ENCODE measurements around the gene CSRNP3.

Gene CSRNP3, protein sequence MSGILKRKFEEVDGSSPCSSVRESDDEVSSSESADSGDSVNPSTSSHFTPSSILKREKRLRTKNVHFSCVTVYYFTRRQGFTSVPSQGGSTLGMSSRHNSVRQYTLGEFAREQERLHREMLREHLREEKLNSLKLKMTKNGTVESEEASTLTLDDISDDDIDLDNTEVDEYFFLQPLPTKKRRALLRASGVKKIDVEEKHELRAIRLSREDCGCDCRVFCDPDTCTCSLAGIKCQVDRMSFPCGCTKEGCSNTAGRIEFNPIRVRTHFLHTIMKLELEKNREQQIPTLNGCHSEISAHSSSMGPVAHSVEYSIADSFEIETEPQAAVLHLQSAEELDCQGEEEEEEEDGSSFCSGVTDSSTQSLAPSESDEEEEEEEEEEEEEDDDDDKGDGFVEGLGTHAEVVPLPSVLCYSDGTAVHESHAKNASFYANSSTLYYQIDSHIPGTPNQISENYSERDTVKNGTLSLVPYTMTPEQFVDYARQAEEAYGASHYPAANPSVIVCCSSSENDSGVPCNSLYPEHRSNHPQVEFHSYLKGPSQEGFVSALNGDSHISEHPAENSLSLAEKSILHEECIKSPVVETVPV

DNA sequence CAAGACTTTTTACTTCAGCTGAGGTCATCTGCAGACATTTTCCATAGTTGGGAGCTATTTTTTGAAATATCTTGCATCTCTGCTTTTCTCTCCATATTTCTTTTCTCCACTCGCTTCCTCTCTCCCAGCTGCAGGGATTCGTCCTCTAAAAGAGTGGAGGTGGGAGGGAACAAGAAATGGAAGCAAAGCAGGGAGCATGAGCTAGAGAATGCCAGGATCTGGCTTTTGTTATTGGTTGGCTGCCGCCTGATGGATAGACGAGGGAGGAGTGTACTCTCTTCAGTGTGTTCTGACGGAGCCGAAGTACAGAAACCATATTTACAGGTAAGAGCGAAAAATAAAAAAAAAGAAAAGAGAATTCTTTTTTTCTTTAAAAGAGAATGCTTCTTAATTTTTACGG, at the start of gene CSRNP3:
CSRNP3 (plus strand) TSS at position 282 of the 400 bp plus-strand sequence. CDS start 125,368 bp downstream, outside the sequence.
- DNase-seq: no peak

DNA sequence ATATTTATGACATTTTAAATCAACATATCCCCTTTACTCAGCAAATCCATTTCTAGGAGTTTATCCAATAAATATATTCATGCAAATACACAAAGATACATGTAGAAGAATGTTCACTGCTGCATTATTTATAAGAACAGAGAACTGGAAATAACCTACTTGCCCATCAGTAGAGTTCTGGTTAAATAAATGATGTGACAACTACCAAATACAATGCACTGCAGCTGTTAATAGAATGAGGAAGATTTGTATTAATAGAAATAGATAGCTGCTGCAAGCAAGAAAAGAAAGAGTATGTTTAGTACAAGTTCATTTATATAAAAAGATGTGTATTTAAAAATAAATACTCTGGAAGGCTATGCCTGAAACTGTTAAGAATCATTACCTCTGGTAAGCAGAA, 49.3 kb upstream of the CSRNP3 start:
- DNase-seq: no peak

DNA sequence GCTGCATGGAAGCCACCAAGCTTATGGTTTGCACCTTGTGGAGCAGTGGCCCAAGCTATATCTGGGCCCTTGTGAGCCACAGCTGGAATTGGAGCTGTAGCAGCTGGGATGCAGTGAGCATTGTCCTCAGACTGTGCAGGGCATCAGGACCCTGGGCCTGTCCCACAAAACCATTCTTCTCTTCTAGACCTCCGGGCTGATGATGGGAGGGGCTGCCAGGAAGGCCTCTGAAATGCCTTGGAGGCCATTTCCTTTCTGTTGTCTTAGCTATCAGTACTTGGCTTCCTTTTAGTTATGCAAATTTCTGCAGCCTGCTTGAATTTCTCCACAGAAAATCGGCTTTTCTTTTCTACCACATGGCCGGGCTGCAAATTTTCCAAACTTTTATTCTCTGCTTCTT, 46.4 kb upstream of the CSRNP3 start:
- no peak for DNase-seq

DNA sequence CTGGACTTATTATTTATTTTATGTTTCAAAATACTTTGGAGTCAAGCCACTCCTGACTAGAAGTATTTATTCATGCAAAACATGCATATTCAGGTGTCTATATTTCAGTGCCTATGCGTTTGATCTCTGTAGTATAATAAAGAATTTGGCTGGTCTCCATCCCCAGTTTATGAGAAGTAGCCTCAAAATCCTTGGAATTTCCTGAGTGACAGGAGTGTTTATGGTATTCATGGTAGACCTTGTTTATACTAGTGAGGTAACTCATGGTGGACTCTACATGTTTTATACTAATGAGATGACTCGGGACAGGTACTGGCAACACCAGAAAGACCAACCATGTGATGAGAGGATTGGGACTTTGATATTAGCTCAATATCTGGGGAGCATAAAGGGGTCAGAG, 43.9 kb upstream of the CSRNP3 start:
- no peak for DNase-seq

DNA sequence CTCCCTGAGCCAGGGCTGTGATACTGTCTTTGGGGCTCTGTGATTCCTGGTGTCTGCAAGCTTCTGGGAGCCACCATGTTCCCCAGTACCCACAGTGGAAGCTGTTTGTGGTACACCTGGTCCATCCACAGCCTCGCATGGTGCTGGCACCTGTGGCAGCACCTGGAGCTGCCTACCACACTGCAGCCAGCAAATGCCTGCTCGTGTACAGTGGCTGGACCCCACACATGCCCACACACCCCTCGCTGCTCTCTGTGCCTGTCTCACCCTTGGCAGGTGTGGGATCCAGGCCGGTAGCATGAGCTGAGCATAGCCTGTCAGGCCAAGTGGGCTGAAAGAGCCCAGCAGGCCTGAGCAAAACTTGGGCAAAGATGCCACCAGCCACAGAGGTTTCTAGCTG, 41.8 kb upstream of the CSRNP3 start:
- no peak for DNase-seq

DNA sequence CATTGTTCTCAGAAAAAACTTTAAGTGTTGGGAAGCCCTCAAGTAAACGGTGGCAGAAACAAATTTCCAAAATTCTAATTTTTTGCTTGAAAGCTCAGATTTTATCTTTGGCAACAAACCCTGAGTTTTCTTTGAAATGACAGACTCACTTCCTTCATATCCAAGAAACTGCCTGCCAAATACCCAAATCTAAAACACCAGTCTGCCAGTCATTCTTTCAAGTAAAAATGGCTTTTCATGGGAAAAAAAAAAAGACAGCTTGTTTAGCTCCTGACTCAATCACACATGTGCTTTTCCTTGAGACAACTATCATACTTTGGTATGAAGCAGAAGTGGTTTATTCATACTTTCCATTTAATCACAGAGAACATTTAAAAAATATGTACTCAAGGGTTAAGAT, 40.6 kb upstream of the CSRNP3 start:
- no peak for DNase-seq

DNA sequence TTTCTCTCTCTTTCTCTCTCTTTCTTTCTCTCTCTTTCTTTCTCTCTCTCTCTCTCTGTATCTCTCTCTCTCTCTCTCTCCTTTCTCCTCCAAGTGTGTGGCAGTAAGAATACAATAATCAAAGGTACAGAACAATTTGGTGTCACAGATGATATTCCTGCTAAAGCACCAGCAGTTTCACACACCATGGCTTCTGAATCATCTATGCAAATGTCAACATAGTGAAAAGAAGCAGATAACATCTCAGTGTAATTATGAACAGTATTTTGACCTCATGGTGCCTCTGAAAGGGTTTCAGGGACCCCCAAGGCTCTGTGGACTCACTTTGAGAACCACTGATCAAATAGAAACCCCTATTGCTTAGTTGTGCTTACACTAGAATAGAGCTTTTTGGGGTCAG, 38.5 kb upstream of the CSRNP3 start:
- DNase-seq: no peak

DNA sequence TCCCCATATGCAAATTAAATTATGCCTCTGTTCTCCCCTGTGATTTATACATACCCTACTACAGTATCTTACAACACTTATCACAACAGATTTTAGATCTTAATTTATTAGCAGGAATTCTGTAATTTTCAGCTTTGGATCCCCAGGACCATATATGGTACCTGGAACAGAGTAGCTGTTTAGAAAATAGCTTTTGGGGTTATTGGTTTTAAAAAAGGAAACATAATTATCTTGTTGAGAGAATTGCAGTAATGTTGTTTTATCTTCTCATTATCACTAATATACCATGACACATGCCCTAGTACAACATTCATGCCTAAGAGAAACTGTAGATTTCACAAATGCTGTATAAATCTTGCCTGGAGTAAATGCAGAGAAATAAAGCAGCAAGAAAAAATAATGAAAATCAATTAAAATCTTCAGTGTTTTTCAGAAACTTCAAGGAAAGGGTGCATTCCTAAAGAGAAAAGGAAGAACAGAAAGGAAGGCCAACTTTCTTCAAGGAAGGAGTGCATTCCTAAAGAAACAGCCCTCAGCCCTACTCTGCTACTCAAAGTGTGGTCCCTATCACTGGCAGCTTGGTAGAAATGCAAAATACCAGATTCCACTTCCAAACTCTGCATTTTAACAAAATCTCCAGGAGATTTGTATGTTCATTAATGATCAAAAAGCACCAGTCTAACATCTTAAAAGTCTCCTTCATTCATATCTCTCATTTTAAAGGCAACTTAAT, 37.1 kb upstream of the CSRNP3 start:
- no peak for DNase-seq

DNA sequence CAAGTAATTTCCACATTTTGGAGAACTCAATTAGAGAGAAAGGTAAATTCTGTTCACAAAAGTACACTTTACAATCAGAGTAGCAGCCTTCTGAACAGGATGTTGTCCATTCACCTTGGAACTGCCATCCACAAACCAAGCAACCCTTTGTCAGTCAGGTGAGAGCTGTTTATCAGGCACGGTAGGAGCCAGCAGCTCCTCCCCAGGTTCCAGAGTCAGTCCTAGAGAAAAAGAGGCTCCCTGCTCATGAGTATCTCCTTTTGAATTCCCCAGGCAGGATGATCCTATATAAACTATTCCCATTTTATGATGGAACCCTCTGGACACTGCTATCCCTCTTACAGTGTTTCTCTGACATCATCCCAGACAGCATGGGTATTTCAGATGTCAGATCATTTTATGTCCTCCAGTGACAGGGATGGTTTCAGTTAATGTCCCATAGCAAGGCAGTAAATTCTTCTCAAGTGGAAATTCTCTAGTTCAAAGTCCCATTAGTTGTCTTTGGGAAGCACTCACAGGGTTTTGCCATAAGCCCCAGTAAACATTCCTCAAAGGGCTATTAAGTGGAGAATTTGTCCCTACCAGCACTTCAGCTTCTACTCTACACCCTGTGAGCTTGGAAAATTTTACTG, 34.5 kb upstream of the CSRNP3 start:
- no peak for DNase-seq

DNA sequence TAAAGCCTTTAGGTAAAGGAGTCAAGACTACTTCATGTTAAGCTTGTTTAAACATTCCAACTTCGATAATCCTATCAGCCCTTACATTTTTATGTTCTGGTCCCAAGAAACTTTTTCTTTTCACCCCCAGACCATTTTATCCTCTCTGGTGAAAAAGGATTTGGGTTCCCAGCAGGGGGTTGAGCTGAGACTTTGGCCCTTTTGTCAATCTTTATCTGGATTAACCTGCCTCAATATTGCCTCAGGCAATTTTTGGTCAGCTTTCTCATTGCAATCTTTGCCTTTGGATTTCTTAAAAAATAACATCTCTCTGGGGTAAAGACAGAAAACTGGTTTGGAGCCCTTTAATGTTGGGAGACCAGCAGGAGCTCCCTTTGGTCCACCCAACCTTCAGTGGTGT, 33.9 kb upstream of the CSRNP3 start:
- no peak for DNase-seq

DNA sequence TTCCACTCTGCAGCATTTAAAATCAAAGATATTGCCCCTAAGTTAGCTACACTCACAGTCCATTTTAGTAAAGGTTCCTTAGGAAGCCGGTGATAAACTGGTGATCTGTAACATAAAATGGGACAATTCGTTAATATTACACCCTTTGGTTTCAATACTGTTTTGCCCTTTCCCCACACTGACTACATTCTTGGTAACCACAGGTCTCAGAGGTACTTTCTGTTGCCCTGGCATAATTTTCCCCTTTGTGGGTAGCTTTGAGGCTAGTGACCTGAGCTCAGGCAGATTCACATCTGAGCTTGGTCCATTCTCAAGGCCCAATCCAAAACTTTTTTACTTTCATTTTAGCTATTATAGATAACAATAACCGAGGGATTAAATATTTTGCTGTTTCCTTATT, 32.9 kb upstream of the CSRNP3 start:
- DNase-seq: no peak

DNA sequence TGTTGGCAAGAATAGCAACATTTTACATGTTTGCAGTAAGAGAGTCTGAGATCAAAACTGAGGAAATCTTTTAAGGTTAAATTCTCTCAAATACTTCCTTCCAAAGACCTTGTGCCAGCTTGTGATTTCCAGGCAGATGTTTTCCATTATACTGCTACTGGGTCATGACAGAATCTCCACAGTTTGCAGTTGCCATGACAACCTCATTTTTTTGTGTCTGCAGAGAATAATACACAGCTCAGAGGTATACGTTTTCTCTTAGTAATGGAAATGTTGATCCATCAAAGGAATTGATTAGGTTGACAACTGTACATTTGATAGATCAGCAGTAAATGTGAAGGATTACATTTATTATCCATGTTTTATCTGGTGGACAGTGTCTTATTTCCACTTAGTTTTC, 29.1 kb upstream of the CSRNP3 start:
- no peak for DNase-seq

DNA sequence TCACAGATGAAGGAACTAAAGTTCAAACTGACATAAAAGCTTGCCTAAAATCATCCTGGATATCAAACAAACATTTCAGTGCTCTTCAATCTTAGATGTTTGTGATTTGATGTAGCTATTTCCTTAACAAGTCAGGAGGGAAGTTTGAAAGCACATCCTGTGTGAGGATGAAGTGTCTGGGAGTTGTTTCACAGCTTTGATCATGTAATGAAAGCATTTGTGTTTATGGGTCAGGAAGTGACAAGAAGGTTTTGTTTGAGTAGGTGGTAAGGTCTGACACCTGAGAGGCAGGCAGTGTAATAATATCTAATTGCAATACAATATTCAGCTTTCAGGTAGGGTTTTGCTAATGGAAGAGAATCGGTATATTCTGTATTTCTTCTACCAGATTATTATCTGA, 26.0 kb upstream of the CSRNP3 start:
- peak in 1 of 2 donors; percentile 16 for DNase-seq

DNA sequence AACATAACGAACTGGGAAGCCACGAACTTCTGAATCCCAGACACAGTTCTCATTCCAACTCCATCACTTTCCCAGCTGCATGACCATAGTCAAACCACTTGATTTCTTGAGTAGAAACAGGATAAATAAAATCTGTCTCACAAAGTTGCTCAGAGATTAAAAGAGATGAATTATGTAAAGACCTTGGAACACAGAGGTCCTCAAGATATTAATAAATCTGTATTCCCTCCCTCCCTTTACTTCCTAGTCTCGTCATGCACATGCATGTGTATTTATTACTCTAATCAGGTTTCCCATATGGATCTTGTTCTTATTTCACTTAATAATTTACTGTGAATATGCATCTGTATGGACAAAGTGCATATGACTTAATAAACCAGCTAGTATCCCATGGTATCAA, 21.1 kb upstream of the CSRNP3 start:
- DNase-seq: no peak

DNA sequence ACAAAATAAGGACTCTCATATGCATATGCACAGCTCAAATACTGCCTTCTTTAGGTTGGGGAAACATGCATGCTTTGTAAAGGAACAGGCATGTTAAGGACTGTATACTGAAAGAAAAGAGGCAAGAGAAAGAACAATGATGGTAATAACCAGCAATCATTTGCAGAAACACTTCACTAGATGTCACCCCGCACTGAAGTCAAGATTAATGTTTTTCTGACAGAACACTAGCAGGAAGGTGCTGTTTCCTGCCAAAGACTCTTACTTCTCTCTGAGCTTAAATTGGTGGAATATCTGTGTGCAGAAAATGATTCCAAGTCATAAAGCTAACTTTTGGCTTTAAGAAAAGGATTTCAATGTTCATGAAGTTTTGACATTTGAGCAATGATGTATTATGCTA, 19.3 kb upstream of the CSRNP3 start:
- DNase-seq: no peak

DNA sequence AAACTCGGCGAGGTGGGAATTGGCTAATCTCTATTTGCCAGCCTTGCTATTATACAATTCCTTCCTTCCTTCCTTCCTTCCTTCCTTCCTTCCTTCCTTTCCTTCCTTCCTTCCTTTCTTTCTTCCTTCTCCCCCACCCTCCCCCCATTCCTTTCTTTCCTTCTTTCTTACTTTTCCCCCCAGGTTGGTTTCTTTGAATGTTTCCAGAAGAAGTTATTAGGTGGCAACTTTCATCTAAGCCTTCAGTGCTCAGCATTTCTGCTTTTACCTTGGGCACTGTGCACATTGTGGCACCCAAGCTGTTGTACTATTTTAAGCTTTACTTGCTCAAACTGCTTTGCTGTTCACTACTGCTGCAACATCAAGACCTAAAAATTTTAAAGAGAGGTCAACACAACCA, 17.2 kb upstream of the CSRNP3 start:
- no peak for DNase-seq

DNA sequence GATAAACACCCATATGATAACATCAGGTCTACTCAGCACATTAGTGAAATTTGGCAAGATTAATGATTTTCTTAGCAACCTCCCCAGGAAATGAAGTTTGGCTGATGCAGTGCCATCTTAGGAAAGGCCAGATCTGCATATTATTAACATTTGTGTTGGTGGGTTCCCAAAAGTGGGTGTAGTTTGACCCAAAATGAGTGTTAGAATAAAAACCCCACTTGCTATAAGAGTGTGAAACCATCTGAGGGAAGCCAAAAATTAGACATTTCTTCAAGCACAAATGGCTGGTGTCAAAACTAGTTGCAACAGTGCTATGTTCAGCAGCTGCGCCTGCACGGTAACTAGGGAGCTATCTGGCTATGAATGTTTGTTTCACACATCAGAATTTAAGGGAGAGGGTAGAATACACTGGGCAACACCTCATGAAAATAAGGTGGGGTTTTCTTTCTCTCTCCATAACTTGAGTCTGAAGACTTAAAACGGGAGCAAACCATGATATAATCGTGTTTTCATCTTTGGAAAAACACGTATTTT, 15.9 kb upstream of the CSRNP3 start:
- no peak for DNase-seq

DNA sequence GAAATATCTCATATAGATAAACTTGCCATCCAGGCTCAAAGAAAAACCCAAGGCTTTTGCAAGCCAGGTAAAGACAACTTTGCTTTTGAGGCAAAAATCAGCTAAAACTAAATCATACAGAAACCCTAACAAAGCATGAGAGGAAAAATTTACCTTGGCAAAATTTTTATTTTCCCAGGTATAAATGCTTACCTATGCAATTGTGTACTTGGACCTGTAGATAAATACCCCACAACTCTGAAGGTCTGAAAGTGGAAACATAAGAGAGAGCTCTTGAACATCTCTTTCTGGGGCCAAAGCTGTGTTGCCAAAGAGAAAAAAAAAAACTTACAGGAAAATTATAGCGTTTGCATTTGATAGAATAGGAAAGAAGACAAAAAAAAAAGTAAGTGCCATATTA, 14.6 kb upstream of the CSRNP3 start:
- DNase-seq: no peak

DNA sequence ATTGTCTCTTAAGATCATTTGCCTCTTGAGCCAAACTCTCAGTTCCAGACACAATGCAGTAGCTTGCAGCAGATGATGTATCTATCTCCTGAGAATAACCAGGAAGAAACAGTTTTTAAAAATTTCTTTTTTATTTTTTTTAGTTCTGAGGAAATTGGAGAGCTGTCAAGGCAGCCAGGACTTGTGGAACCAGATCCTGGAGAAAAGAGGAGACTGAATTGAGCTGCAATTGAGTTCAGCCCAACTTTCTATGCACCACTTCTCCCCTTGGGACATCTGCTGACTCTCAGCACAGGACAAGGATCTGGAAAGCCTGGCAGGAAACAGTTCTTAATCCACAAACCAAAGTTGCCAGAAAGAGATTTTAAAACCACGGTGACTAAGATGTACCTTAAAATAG, 13.5 kb upstream of the CSRNP3 start:
- no peak for DNase-seq

DNA sequence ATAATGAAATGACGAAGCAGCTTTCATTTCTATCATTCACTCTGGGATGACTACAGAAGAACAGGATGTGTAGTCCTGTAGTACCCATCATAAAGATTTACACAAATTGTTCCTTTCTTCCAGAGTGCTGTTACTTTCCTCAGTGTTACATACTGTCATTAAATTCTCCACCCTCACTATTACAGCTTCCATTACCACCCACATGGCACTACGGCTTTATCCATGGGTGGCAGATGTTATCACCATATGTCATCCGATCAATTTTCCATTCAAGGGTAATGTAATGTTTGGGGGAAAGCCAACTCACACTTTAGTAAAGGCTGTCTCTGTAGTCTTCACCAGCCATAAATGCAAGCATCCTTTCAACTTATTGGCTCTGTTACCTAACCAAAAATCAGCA, 7.1 kb upstream of the CSRNP3 start:
- no peak for DNase-seq

DNA sequence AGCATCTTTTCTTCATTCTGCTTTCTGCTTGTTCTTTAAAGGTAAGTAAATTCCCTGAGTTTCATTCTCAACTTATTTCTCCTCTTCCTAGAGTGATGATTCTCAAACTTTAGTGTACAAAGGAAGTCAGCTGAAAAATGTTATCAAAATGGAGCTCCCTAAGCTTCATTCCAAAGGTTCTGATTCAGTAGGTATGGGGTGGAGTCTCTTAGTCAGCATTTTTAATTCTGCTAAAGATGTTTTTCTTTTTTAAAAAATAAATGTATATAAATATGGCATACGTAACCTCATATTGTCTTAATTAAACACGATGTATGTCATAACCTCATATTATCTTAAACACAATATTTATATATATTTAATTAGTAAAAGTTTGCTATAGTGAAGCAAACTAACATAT, 3.1 kb upstream of the CSRNP3 start:
- no peak for DNase-seq

DNA sequence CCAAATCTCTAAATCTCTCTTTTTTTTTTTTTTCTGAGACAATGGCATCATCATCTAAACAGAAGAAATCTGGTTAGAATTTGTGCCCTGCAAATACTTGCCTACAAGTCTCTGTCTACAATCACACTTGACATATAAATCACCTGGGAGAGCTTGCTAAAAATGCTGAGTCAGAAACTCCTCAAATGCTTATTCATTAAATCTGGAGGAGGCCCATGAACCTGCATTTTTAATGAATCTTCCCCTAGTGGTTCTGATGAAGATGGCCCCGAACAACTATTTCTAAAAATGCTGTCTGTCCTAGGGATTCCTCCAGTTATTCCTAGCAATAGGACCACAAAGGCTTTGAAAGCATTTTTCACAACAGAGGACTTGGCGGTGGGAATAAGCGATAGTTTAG, 1.6 kb upstream of the CSRNP3 start:
- DNase-seq: no peak

DNA sequence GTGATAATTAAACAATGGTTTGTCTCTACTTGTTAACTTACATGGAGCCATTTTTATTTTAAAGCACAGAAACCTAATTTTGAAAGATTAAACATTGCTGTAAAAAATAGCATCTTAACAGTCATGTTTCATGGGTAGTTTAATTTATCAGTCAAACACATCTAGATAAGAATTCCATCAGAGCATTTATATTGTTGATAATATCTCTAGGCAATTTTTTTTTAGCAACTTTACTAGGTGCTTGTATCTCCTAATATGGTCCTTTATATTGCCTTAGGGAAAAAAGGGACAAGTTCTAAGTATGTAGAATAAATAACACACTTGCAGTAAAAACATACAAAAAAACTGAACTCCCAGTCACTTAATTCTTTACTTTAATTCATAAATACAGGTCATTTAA, 863 bp downstream of the CSRNP3 start:
- DNase-seq: no peak

Data from CD4-positive, alpha-beta T cell treated with Interleukin-4 for 1 hour (primary cell).